Peyer's patch (tissue), 4 donors: ENCODE measurements around the gene SMIM23. TPM values are rescaled to one million over a fixed set of nuclear protein-coding genes. Genes with fewer than 3 reads are reported as not detected.

Experiments
- DNase-seq, 3 donors: peaks; one replicate each; pipeline ENCODE4 v3.0.0-alpha.2; 2017 to 2019
- H3K27ac ChIP-seq, 4 donors: fragments of 200-600 bp; sonication (generic); one replicate each; pipeline ENCODE4 v1.5.1; 2016 to 2019
- H3K27me3 ChIP-seq, 2 donors: fragments of 200-600 bp; sonication (generic); one replicate each; pipeline ENCODE4 v1.5.1; 2019
- H3K36me3 ChIP-seq, 3 donors: fragments of 200-600 bp; sonication (generic); one replicate each; pipeline ENCODE4 v1.5.1; 2016 to 2019
- H3K4me1 ChIP-seq, 4 donors: fragments of 200-600 bp; sonication (generic); one replicate each; pipeline ENCODE4 v1.5.1; 2016 to 2019
- H3K4me3 ChIP-seq, 4 donors: fragments of 200-600 bp; sonication (generic); 1 replicate in 3 of 4; 2 replicates in 1 of 4; pipeline ENCODE4 v1.5.1; 2016 to 2019; ENCODE audit warnings: mild to moderate bottlenecking in 1 of 4
- H3K9me3 ChIP-seq, 4 donors: fragments of 200-600 bp; sonication (generic); one replicate each; pipeline ENCODE4 v1.5.1; 2016 to 2019; ENCODE audit warnings: mild to moderate bottlenecking in 1 of 4
- CTCF ChIP-seq, 6 experiments: fragments of 450-650 bp in 4 of 6; fragments of 200-600 bp in 2 of 6; sonication (generic) in 1 of 6; IDR thresholded peaks; one replicate each; pipeline ENCODE4 v1.5.1; 2017 to 2019; ENCODE audit warnings: antibody characterized with exemption in 6 of 6, mild to moderate bottlenecking in 3 of 6, moderate library complexity in 1 of 6
- POLR2A ChIP-seq, 2 donors: fragments of 450-650 bp; IDR thresholded peaks; one replicate each; pipeline ENCODE4 v1.5.1; 2017; ENCODE audit warnings: antibody characterized with exemption in 2 of 2, mild to moderate bottlenecking in 2 of 2, moderate library complexity in 2 of 2
- total RNA-seq, 4 donors: library from RNA; depleted of rRNA; stranded (reverse); fragments of >200 nt; gene quantifications; one replicate each; pipeline ENCODE4 v1.1.0, GENCODE V29; 2016

SMIM23 gene
- total RNA-seq, 4 donors from 2014 or later: not detected

GRCh38 chr5:171839112-171839511, 53.5 kb downstream of the SMIM23 start:
- no peak for TF ChIP-seq CTCF (IDR thresholded peaks at IDR 0.05)
- no peak for TF ChIP-seq POLR2A (IDR thresholded peaks at IDR 0.05)
- DNase-seq: no peak

GRCh38 chr5:171840066-171840465, 54.4 kb downstream of the SMIM23 start:
- Histone ChIP-seq H3K36me3 (no peaks in the 10 kb centered on the region), H3K27ac (no peak overlapping the region), H3K27me3 (no peaks in the 10 kb centered on the region), H3K4me3 (no peak overlapping the region), H3K9me3 (no peaks in the 10 kb centered on the region), H3K4me1 (no peaks in the 10 kb centered on the region)
- no peak for DNase-seq
- TF ChIP-seq CTCF (IDR thresholded peaks at IDR 0.05) (no peak), POLR2A (IDR thresholded peaks at IDR 0.05) (no peak)

More at GRCh38 chr5:171839112-171839511, 53.5 kb downstream of the SMIM23 start:
- Histone ChIP-seq H3K4me1 (no peaks in the 10 kb centered on the region), H3K4me3 (no peak overlapping the region), H3K36me3 (no peaks in the 10 kb centered on the region), H3K9me3 (no peaks in the 10 kb centered on the region), H3K27ac (no peak overlapping the region), H3K27me3 (no peaks in the 10 kb centered on the region)

Other genes with a start within 250 kb of the SMIM23 start
- 10 to 100 TPM; 40.7 to 76.7 (median 49.1) TPM for gene FBXW11, start 220.8 kb downstream of the SMIM23 start, total RNA-seq